OCI-LY1 (cell line): ENCODE measurements around the gene PKD1L1.

Source experiments
- H2AFZ ChIP-seq: fragments of 200-600 bp; sonication (generic), shearing (Covaris generic); 2 replicates; pipeline ENCODE4 v1.6.0; 2014; ENCODE audit warnings: antibody characterized with exemption, mild to moderate bottlenecking, low read length
- H3F3A ChIP-seq: fragments of 200-600 bp; sonication (generic), shearing (Covaris generic); 2 replicates; pipeline ENCODE4 v1.6.0; 2014; ENCODE audit warnings: mild to moderate bottlenecking, antibody characterized with exemption, low read length, moderate library complexity; ENCODE audit not compliant: insufficient read depth
- H3K27ac ChIP-seq: fragments of 200-600 bp; sonication (generic); 2 replicates; pipeline ENCODE4 v1.5.1; 2014; ENCODE audit warnings: low read length, mixed run types, mild to moderate bottlenecking, low read depth; ENCODE audit not compliant: poor library complexity, severe bottlenecking
- H3K27me3 ChIP-seq: fragments of 200-600 bp; sonication (generic); 2 replicates; pipeline ENCODE4 v1.6.0; 2014; ENCODE audit warnings: antibody characterized with exemption, mild to moderate bottlenecking, low read length, moderate library complexity; ENCODE audit not compliant: insufficient read depth
- H3K36me3 ChIP-seq: fragments of 200-600 bp; sonication (generic); 2 replicates; pipeline ENCODE4 v1.6.1; 2014; ENCODE audit warnings: mild to moderate bottlenecking, antibody characterized with exemption, low read length, moderate library complexity, mixed read lengths; ENCODE audit not compliant: insufficient read depth
- H3K4me1 ChIP-seq: fragments of 200-600 bp; sonication (generic); 2 replicates; pipeline ENCODE4 v1.5.1; 2014; ENCODE audit warnings: mild to moderate bottlenecking, low read length, moderate library complexity; ENCODE audit not compliant: insufficient read depth, severe bottlenecking
- H3K4me2 ChIP-seq: fragments of 200-600 bp; sonication (generic), shearing (Covaris generic); 2 replicates; pipeline ENCODE4 v1.6.1; 2014; ENCODE audit warnings: low read length
- H3K4me3 ChIP-seq: fragments of 200-600 bp; sonication (generic); 2 replicates; pipeline ENCODE4 v1.5.1; 2014; ENCODE audit warnings: low read length, low read depth, mild to moderate bottlenecking, mixed read lengths; ENCODE audit not compliant: poor library complexity, severe bottlenecking
- H3K79me2 ChIP-seq: fragments of 200-600 bp; shearing (Covaris generic); 2 replicates; pipeline ENCODE4 v1.6.1; 2016; ENCODE audit warnings: mixed run types, low read length, mixed read lengths; ENCODE audit not compliant: insufficient read depth
- H3K9ac ChIP-seq: fragments of 200-600 bp; sonication (generic), shearing (Covaris generic); 2 replicates; pipeline ENCODE4 v1.6.1; 2014; ENCODE audit warnings: mild to moderate bottlenecking, low read length, mixed read lengths
- H3K9me2 ChIP-seq: fragments of 200-600 bp; sonication (generic), shearing (Covaris generic); 2 replicates; pipeline ENCODE4 v1.6.1; 2014; ENCODE audit warnings: low read depth, mild to moderate bottlenecking, low read length, mixed read lengths
- H3K9me3 ChIP-seq: fragments of 200-600 bp; shearing (Covaris generic); 2 replicates; pipeline ENCODE4 v1.6.1; 2014; ENCODE audit warnings: low read length, mixed read lengths
- H4K20me1 ChIP-seq: fragments of 200-600 bp; sonication (generic), shearing (Covaris generic); 2 replicates; pipeline ENCODE4 v1.6.0; 2016; ENCODE audit warnings: mild to moderate bottlenecking, low read length; ENCODE audit not compliant: insufficient read depth
- EZH2 ChIP-seq: fragments of 200-600 bp; sonication (generic), shearing (Covaris generic); IDR thresholded peaks from 2 replicates; pipeline ENCODE4 v1.8.0; 2017; ENCODE audit warnings: borderline replicate concordance, mixed run types, mild to moderate bottlenecking, antibody characterized with exemption, low read length, moderate library complexity, mixed read lengths
- TF ChIP-seq, protein P1 (sequence below): fragments of 200-600 bp; sonication (generic), shearing (Covaris generic); IDR thresholded peaks from 2 replicates; pipeline ENCODE4 v1.5.1; 2017; ENCODE audit warnings: mild to moderate bottlenecking, antibody characterized with exemption, low read length, moderate library complexity, mixed read lengths

The PKD1L1 gene

GRCh38 chr7:47830015-47830414 lies 118.3 kb downstream of the PKD1L1 start:
- Histone ChIP-seq H4K20me1 (no peaks in the 10 kb centered on the region), H3K9ac (no peak overlapping the region), H3K9me2 (no peaks in the 10 kb centered on the region), H3K4me2 (no peak overlapping the region), H3K9me3 (no peaks in the 10 kb centered on the region), H3F3A (no peaks in the 10 kb centered on the region), H3K27ac (no peak overlapping the region), H3K36me3 (no peaks in the 10 kb centered on the region), H3K27me3 (no peaks in the 10 kb centered on the region), H3K4me3 (no peak overlapping the region), H2AFZ (no peak overlapping the region), H3K79me2 (no peaks in the 10 kb centered on the region), H3K4me1 (peaks cover 14% of the 10 kb centered on the region)
- TF ChIP-seq, protein P1, sequence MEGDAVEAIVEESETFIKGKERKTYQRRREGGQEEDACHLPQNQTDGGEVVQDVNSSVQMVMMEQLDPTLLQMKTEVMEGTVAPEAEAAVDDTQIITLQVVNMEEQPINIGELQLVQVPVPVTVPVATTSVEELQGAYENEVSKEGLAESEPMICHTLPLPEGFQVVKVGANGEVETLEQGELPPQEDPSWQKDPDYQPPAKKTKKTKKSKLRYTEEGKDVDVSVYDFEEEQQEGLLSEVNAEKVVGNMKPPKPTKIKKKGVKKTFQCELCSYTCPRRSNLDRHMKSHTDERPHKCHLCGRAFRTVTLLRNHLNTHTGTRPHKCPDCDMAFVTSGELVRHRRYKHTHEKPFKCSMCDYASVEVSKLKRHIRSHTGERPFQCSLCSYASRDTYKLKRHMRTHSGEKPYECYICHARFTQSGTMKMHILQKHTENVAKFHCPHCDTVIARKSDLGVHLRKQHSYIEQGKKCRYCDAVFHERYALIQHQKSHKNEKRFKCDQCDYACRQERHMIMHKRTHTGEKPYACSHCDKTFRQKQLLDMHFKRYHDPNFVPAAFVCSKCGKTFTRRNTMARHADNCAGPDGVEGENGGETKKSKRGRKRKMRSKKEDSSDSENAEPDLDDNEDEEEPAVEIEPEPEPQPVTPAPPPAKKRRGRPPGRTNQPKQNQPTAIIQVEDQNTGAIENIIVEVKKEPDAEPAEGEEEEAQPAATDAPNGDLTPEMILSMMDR: no peak
- TF ChIP-seq EZH2: no peak

DNA sequence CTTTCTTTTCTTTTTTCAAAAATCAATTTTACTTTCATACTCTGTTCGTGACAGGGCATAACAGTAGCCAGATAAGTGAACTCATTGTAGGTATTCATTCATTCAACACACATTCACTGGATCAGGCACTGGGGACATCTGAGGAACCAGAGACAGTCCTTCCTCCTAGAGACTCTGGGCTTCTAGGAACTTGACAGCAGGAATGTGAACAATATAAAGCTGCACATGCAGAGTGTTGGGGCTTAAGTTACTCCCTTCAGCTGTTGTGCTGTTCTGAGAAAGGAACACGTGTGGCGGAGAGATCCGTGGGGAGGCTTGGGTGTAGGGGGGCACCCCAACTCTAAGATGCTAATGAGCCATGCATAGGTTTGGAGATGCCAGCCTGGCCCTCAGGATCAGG lies 120.4 kb downstream of the PKD1L1 start:
- Histone ChIP-seq H3K79me2 (no peaks in the 10 kb centered on the region), H2AFZ (no peak overlapping the region), H3K36me3 (no peaks in the 10 kb centered on the region), H3K4me1 (peaks cover 2% of the 10 kb centered on the region), H3K9me2 (no peaks in the 10 kb centered on the region), H3K27me3 (no peaks in the 10 kb centered on the region), H3K27ac (no peak overlapping the region), H3K4me2 (no peak overlapping the region), H3K4me3 (no peak overlapping the region), H3F3A (no peaks in the 10 kb centered on the region), H3K9me3 (no peaks in the 10 kb centered on the region), H3K9ac (no peak overlapping the region), H4K20me1 (no peaks in the 10 kb centered on the region)
- TF ChIP-seq EZH2: no peak
- TF ChIP-seq, protein P1: no peak

- Histone ChIP-seq H2AFZ (no peak overlapping the region), H3K79me2 (no peaks in the 10 kb centered on the region), H3K27me3 (no peaks in the 10 kb centered on the region), H3F3A (no peaks in the 10 kb centered on the region), H4K20me1 (no peaks in the 10 kb centered on the region), H3K9me2 (no peaks in the 10 kb centered on the region), H3K4me2 (no peak overlapping the region), H3K9me3 (no peaks in the 10 kb centered on the region), H3K9ac (no peak overlapping the region), H3K27ac (no peak overlapping the region), H3K4me1 (no peaks in the 10 kb centered on the region), H3K36me3 (no peaks in the 10 kb centered on the region), H3K4me3 (no peak overlapping the region)
- TF ChIP-seq EZH2: no peak
Measured at GRCh38 chr7:47827351-47827756, 120.9 kb downstream of the PKD1L1 start.

- no peaks in the 10 kb centered on the region for H3K27me3 ChIP-seq
- H3K4me3 ChIP-seq: no peak overlapping the region
- H3K4me2 ChIP-seq: no peak overlapping the region
- H3K9ac ChIP-seq: no peak overlapping the region
- no peaks in the 10 kb centered on the region for H3K36me3 ChIP-seq
- H4K20me1 ChIP-seq: no peaks in the 10 kb centered on the region
- TF ChIP-seq EZH2: no peak
- TF ChIP-seq, protein P1: no peak
- no peaks in the 10 kb centered on the region for H3K9me2 ChIP-seq
- H3K4me1 ChIP-seq: no peaks in the 10 kb centered on the region
- H3K79me2 ChIP-seq: no peaks in the 10 kb centered on the region
- H3K27ac ChIP-seq: no peak overlapping the region
- no peak overlapping the region for H2AFZ ChIP-seq
- H3K9me3 ChIP-seq: no peaks in the 10 kb centered on the region
- H3F3A ChIP-seq: no peaks in the 10 kb centered on the region
Measured at GRCh38 chr7:47826754-47827153, 121.5 kb downstream of the PKD1L1 start.
